DOHH2 (cell line): ENCODE data around the gene EFTUD2.

Experiments used
- H3F3A ChIP-seq: fragments of 200-600 bp; sonication (generic), shearing (Covaris generic); 2 replicates; pipeline ENCODE4 v1.6.0; 2016; ENCODE audit warnings: antibody characterized with exemption, mild to moderate bottlenecking; ENCODE audit not compliant: control insufficient read depth, insufficient read depth
- H3K27ac ChIP-seq: fragments of 200-600 bp; sonication (generic); 2 replicates; pipeline ENCODE4 v1.5.1; 2014; ENCODE audit warnings: low read depth, mild to moderate bottlenecking, low read length, moderate library complexity
- H3K27me3 ChIP-seq: fragments of 200-600 bp; sonication (generic); 2 replicates; pipeline ENCODE4 v1.6.1; 2014; ENCODE audit warnings: mild to moderate bottlenecking, low read length, mixed read lengths; ENCODE audit not compliant: control insufficient read depth
- H3K36me3 ChIP-seq: fragments of 200-600 bp; sonication (generic); 2 replicates; pipeline ENCODE4 v1.6.1; 2014; ENCODE audit warnings: mild to moderate bottlenecking, low read length, moderate library complexity, mixed read lengths; ENCODE audit not compliant: control insufficient read depth
- H3K4me1 ChIP-seq: fragments of 200-600 bp; sonication (generic); 2 replicates; pipeline ENCODE4 v1.6.1; 2014; ENCODE audit warnings: mild to moderate bottlenecking, low read length, mixed read lengths; ENCODE audit not compliant: control insufficient read depth
- H3K4me2 ChIP-seq: fragments of 200-600 bp; sonication (generic); 2 replicates; pipeline ENCODE4 v1.6.0; 2014; ENCODE audit warnings: mild to moderate bottlenecking, low read length, moderate library complexity
- H3K4me3 ChIP-seq: fragments of 200-600 bp; sonication (generic); 2 replicates; pipeline ENCODE4 v1.5.1; 2014; ENCODE audit warnings: mild to moderate bottlenecking, low read length, mixed read lengths
- H3K79me2 ChIP-seq: fragments of 200-600 bp; sonication (generic); 2 replicates; pipeline ENCODE4 v1.6.1; 2014; ENCODE audit warnings: mild to moderate bottlenecking, low read length, mixed read lengths; ENCODE audit not compliant: control insufficient read depth
- H3K9me2 ChIP-seq: fragments of 200-600 bp; sonication (generic); replicated peaks from 2 replicates; pipeline ENCODE4 v1.6.1; 2014; ENCODE audit warnings: mild to moderate bottlenecking, low read length, mixed read lengths; ENCODE audit not compliant: control insufficient read depth
- H3K9me3 ChIP-seq: fragments of 200-600 bp; sonication (generic); 2 replicates; pipeline ENCODE4 v1.6.1; 2014; ENCODE audit warnings: antibody characterized with exemption, low read length, mixed read lengths; ENCODE audit not compliant: control insufficient read depth, insufficient read depth
- H4K20me1 ChIP-seq: fragments of 200-600 bp; sonication (generic); 2 replicates; pipeline ENCODE4 v1.6.0; 2014; ENCODE audit warnings: low read depth, mild to moderate bottlenecking, antibody characterized with exemption, low read length, moderate library complexity; ENCODE audit not compliant: control insufficient read depth, insufficient read depth
- EZH2phosphoT487 ChIP-seq: fragments of 200-600 bp; sonication (generic); IDR thresholded peaks from 2 replicates; pipeline ENCODE4 v1.6.1; 2017; ENCODE audit warnings: borderline replicate concordance, mild to moderate bottlenecking, antibody characterized with exemption, low read length, moderate library complexity, mixed read lengths
- TF ChIP-seq, protein P1 (sequence below): fragments of 200-600 bp; sonication (generic); IDR thresholded peaks from one replicate; pipeline ENCODE4 v1.5.1; 2014; ENCODE audit warnings: antibody characterized with exemption, mild to moderate bottlenecking, low read depth, low read length; ENCODE audit not compliant: poor library complexity, severe bottlenecking

Gene EFTUD2

GRCh38 chr17:44804302-44805089 is 94.7 kb downstream of the EFTUD2 start:
- no peak overlapping the region for H3K4me3 ChIP-seq
- H3K36me3 ChIP-seq = peaks cover 79% of the 10 kb centered on the region

DNA sequence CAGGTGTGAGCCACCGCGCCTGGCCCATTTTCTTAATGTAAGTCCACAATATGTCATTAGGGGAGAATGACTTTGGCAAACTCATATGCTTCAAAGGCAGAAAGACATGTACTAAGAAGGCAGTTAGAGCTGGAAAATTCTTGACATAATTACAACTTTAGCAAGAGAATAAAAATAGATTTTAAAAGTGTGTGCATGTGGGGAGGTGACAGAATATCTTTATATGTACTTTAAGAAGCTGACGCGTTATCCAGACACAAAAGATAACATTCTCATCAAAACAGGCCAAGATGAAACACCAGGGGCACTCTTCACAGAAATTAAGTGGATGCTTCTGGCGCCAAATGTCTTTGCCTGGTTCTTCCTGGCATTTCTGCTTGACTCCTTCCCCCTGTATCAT is 97.4 kb downstream of the EFTUD2 start:
- Histone ChIP-seq H3K27me3 (no peaks in the 10 kb centered on the region), H3F3A (0 out of 2 replicates have a peak, but pooled peaks cover 2% of the 10 kb centered on the region), H3K4me2 (no peak overlapping the region), H3K27ac (no peak overlapping the region), H4K20me1 (no peaks in the 10 kb centered on the region), H3K9me2 (no peaks in the 10 kb centered on the region), H3K9me3 (no peaks in the 10 kb centered on the region), H3K4me1 (no peaks in the 10 kb centered on the region), H3K4me3 (no peak overlapping the region), H3K36me3 (peaks cover 81% of the 10 kb centered on the region), H3K79me2 (peaks cover 24% of the 10 kb centered on the region)
- no peak for TF ChIP-seq EZH2phosphoT487
- TF ChIP-seq, protein P1, sequence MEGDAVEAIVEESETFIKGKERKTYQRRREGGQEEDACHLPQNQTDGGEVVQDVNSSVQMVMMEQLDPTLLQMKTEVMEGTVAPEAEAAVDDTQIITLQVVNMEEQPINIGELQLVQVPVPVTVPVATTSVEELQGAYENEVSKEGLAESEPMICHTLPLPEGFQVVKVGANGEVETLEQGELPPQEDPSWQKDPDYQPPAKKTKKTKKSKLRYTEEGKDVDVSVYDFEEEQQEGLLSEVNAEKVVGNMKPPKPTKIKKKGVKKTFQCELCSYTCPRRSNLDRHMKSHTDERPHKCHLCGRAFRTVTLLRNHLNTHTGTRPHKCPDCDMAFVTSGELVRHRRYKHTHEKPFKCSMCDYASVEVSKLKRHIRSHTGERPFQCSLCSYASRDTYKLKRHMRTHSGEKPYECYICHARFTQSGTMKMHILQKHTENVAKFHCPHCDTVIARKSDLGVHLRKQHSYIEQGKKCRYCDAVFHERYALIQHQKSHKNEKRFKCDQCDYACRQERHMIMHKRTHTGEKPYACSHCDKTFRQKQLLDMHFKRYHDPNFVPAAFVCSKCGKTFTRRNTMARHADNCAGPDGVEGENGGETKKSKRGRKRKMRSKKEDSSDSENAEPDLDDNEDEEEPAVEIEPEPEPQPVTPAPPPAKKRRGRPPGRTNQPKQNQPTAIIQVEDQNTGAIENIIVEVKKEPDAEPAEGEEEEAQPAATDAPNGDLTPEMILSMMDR = no peak

More at GRCh38 chr17:44804302-44805089, 94.7 kb downstream of the EFTUD2 start:
- Histone ChIP-seq H3K9me2 (no peaks in the 10 kb centered on the region), H3F3A (no peaks in the 10 kb centered on the region), H3K79me2 (peaks cover 48% of the 10 kb centered on the region), H3K4me2 (no peak overlapping the region), H3K27me3 (no peaks in the 10 kb centered on the region), H3K27ac (no peak overlapping the region), H4K20me1 (peaks cover 8% of the 10 kb centered on the region; the same call in 1 of the 2 replicates), H3K4me1 (no peaks in the 10 kb centered on the region), H3K9me3 (no peaks in the 10 kb centered on the region)
- no peak for TF ChIP-seq EZH2phosphoT487
- TF ChIP-seq, protein P1 = no peak
